ENCODE measurements around the gene BSND. TPM values are rescaled to one million over a fixed set of nuclear protein-coding genes. Genes with fewer than 3 reads are reported as not detected.

BSND gene
- total and polyA plus RNA-seq, 4 donors, result 0.02 TPM; not detected in 3

DNA sequence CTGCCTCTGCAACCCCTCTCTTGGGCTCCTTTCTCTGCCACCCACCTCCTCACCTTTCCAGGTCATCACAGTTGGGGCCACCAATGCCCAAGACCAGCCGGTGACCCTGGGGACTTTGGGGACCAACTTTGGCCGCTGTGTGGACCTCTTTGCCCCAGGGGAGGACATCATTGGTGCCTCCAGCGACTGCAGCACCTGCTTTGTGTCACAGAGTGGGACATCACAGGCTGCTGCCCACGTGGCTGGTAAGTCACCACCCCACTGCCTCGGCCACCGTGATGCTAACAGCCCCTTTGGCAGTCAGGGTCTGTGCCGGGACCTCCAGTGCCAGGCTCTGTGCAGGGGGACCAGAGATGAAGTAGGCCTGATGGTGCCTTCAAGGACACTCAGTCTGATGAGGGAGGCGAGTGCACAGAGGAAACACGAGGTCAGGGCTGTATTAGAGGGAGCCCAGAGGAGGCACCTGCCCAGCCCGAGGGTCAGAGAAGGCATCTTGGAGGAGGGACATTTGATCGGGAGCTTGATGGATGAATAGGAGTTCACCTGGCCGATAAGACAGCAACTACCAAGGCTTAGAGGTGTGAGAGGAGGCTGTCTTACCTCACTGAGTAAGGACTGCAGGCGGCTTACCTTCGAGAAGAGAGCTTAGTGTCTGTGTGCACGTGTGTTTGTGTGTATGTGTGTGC lies 58.7 kb downstream of the BSND start:
- 89 to 94% methylated on average over 15 of the region's 15 CpGs for WGBS, 2 donors

GRCh38 chr1:55057956-55058298 lies 59.2 kb downstream of the BSND start:
- H3K9me3 ChIP-seq (ENCODE audit: control insufficient read depth in 4 of 4, insufficient read depth in 3 of 4, low read length in 3 of 4), result peaks cover 0 to 2% (median 0%) of the 10 kb centered on the region in 4 donors
- no peak overlapping the region for H3K27ac ChIP-seq (ENCODE audit: low read depth in 1 of 2, low read length in 1 of 2)
- ATAC-seq (ENCODE audit: insufficient read depth, low FRiP score) (no peak), DNase-seq (no peak)
- H3K4me1 ChIP-seq (ENCODE audit: control insufficient read depth in 5 of 5, insufficient read depth in 5 of 5, low read length in 5 of 5), result no peaks in the 10 kb centered on the region
- H3K9ac ChIP-seq (ENCODE audit: insufficient read depth in 1 of 2, low read length in 2 of 2), result no peak overlapping the region
- no peak for TF ChIP-seq CTCF (IDR thresholded peaks at IDR 0.05; ENCODE audit: control extremely low read depth, extremely low read depth)
- peaks cover 0 to 4% (median 0%) of the 10 kb centered on the region in 4 donors for H3K36me3 ChIP-seq (ENCODE audit: control insufficient read depth in 4 of 4, insufficient read depth in 4 of 4, low read length in 4 of 4)
- no peak overlapping the region for H3K4me3 ChIP-seq
- H3K27me3 ChIP-seq (ENCODE audit: control insufficient read depth in 3 of 3, insufficient read depth in 3 of 3, low read length in 2 of 3), result no peaks in the 10 kb centered on the region
- 92% methylated on average over 6 of the region's 6 CpGs for WGBS, 2 donors

More for the DNA sequence above, 58.7 kb downstream of the BSND start:
- Histone ChIP-seq H3K27ac (ENCODE audit: low read depth in 1 of 2, low read length in 1 of 2) (no peak overlapping the region), H3K9ac (ENCODE audit: insufficient read depth in 1 of 2, low read length in 2 of 2) (no peak overlapping the region), H3K9me3 (ENCODE audit: control insufficient read depth in 4 of 4, insufficient read depth in 3 of 4, low read length in 3 of 4) (peaks cover 0 to 2% (median 0%) of the 10 kb centered on the region in 4 donors), H3K36me3 (ENCODE audit: control insufficient read depth in 4 of 4, insufficient read depth in 4 of 4, low read length in 4 of 4) (peaks cover 0 to 4% (median 0%) of the 10 kb centered on the region in 4 donors), H3K27me3 (ENCODE audit: control insufficient read depth in 3 of 3, insufficient read depth in 3 of 3, low read length in 2 of 3) (no peaks in the 10 kb centered on the region), H3K4me3 (no peak overlapping the region), H3K4me1 (ENCODE audit: control insufficient read depth in 5 of 5, insufficient read depth in 5 of 5, low read length in 5 of 5) (no peaks in the 10 kb centered on the region)
- no peak for ATAC-seq (ENCODE audit: insufficient read depth, low FRiP score)
- no peak for DNase-seq
- TF ChIP-seq CTCF (IDR thresholded peaks at IDR 0.05; ENCODE audit: control extremely low read depth, extremely low read depth), result no peak

DNA sequence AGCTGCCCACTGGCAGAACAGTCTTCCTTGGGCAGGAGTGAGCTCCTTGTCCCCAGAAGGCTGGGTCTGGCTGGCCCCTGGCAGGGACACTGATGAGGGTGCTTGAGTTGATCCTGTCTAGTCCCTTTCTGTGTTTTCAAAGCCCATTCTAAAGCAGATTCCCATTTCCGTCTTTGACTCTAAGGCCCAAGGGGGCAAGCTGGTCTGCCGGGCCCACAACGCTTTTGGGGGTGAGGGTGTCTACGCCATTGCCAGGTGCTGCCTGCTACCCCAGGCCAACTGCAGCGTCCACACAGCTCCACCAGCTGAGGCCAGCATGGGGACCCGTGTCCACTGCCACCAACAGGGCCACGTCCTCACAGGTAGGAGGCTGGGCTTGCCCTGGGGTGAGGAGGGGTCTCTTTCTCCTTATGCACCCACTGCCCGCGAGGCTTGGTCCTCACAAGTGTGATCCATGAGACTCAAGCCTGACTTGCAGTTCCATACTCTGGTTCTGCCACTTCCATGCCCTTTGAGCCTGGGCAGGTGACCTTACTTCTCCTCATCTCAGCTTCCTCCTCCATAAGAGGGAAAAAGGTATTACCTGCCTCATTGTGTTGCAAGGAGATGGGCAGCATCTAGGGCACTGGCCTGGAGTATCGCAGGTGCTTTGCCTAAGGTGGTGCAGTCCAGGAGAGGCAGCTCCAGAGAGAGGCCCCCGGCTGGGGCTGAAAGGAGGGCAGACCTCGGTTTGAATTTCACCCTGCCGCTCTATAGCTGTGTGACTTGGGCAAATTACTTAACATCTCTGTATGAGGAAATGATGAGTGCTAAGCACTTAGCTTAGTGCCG lies 60.8 kb downstream of the BSND start:
- peaks cover 0 to 4% (median 0%) of the 10 kb centered on the region in 4 donors for H3K36me3 ChIP-seq (ENCODE audit: control insufficient read depth in 4 of 4, insufficient read depth in 4 of 4, low read length in 4 of 4)
- H3K9me3 ChIP-seq (ENCODE audit: control insufficient read depth in 4 of 4, insufficient read depth in 3 of 4, low read length in 3 of 4), result peaks cover 0 to 2% (median 0%) of the 10 kb centered on the region in 4 donors
- no peak overlapping the region for H3K27ac ChIP-seq (ENCODE audit: low read depth in 1 of 2, low read length in 1 of 2)
- TF ChIP-seq CTCF (IDR thresholded peaks at IDR 0.05; ENCODE audit: control extremely low read depth, extremely low read depth), result no peak
- no peaks in the 10 kb centered on the region for H3K27me3 ChIP-seq (ENCODE audit: control insufficient read depth in 3 of 3, insufficient read depth in 3 of 3, low read length in 2 of 3)
- 88 to 95% methylated on average over 14 of the region's 14 CpGs for WGBS, 2 donors
- no peak for DNase-seq
- ATAC-seq (ENCODE audit: insufficient read depth, low FRiP score), result no peak
- H3K4me3 ChIP-seq, result no peak overlapping the region
- H3K4me1 ChIP-seq (ENCODE audit: control insufficient read depth in 5 of 5, insufficient read depth in 5 of 5, low read length in 5 of 5), result peaks cover 0 to 3% (median 0%) of the 10 kb centered on the region in 5 donors
- no peak overlapping the region for H3K9ac ChIP-seq (ENCODE audit: insufficient read depth in 1 of 2, low read length in 2 of 2)
